Measurements from ENCODE around the gene TECPR2.
A peak's percentile ranks its signal among the peaks of the same experiment; 100 is the strongest.
"Not testable (repeated sequence)": the region's sequence is repeated elsewhere in the genome, so short reads cannot be mapped to it uniquely, and the experiment has no call there.

Gene TECPR2, protein sequence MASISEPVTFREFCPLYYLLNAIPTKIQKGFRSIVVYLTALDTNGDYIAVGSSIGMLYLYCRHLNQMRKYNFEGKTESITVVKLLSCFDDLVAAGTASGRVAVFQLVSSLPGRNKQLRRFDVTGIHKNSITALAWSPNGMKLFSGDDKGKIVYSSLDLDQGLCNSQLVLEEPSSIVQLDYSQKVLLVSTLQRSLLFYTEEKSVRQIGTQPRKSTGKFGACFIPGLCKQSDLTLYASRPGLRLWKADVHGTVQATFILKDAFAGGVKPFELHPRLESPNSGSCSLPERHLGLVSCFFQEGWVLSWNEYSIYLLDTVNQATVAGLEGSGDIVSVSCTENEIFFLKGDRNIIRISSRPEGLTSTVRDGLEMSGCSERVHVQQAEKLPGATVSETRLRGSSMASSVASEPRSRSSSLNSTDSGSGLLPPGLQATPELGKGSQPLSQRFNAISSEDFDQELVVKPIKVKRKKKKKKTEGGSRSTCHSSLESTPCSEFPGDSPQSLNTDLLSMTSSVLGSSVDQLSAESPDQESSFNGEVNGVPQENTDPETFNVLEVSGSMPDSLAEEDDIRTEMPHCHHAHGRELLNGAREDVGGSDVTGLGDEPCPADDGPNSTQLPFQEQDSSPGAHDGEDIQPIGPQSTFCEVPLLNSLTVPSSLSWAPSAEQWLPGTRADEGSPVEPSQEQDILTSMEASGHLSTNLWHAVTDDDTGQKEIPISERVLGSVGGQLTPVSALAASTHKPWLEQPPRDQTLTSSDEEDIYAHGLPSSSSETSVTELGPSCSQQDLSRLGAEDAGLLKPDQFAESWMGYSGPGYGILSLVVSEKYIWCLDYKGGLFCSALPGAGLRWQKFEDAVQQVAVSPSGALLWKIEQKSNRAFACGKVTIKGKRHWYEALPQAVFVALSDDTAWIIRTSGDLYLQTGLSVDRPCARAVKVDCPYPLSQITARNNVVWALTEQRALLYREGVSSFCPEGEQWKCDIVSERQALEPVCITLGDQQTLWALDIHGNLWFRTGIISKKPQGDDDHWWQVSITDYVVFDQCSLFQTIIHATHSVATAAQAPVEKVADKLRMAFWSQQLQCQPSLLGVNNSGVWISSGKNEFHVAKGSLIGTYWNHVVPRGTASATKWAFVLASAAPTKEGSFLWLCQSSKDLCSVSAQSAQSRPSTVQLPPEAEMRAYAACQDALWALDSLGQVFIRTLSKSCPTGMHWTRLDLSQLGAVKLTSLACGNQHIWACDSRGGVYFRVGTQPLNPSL (N-terminal part only)

DNA sequence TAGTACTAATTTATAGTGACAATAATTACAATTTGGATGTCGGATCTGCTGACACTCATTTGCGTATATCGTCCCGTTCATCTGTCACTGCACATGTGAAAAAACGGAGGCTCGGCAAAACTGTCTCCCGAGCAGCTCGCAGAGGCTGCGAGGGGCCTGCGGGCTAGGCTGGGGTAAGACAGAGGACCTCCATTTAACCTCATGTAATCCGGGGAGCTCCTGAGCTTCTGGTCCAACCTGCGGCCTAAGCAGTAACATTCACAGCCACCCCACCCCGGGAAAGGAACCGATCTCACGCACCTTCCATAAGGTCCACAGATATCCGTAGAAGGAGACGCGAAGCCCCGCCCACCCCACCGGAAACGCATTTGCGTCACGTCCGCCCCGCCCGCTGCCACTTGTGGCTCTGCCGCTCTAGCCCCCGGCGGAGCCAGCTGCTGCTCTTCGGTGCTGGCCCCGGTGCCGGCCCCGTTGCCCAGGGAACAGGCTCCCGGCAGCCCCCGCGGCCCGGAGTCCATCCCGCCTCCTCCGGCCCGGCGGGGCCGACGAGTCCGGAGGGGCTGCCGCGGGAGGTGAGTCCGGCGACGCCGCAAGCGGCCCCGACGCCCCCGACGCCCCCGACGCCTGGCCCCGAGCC, at the start of gene TECPR2, which contains the start of gene CINP:
Gene TECPR2 (plus strand): TSS at position 397 of the 637 bp plus-strand sequence. CDS start 13,781 bp downstream, outside the sequence.
Gene CINP (minus strand): TSS at position 346 of the 637 bp plus-strand sequence. CDS start 39 bp downstream, at position 307.
- DNase-seq: peak; percentile 99

DNA sequence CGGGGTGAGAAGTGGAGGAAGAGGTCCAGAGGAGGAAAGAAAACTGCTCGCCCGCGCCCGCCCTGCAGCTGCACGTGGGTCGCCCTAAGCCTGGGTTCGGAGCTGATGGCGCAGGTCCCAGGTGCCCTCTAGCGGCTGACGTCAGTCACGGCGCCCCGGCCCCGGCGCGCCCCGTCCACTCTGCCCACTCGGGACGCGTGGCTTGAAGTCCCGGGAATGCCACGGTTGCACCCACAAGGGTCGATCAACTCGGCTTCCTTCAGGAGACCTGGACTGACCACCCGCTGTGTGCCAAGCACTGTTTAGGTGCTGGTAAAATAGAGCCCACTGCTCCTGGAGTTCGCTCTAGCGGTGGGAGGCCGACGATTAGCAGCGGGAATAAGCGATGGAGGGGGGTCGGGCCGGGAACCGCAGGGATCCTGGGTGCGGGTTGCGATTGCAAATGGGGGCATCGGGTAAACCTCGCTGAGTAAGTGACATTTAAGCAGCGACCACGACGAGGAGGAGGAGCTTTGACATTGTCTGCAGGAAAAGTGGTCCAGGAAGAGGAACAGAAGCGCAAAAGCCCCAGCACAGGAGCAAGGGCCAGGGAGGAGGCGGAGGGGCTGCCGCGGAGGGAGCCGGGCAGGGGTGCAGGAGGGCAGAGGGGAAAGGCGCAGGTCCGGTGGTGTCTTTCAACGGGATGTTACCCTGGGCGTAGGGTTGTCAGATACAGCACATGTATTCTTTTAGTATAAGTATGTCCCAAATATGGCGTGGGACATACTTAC, 48.3 kb upstream of the TECPR2 start:
- DNase-seq: peak; percentile 92

DNA sequence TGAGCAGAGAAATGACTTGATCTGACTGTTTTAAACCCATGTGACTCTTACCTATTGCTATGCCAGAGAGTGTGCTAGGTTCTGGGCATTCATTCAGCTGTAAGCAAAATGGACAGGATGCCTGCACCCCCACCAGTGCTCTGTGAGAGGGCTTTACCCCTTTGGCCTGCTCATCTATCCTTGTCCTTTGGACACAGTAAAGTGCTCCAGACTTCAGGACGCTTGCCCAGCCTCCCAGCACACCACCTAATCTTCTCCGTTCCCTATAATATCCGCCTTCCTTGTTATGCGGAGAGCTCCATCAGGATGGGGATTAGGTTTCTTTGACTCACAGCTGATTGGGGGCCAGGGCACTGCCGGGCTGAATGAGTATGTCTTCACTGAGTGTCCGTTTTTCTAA, 47.6 kb upstream of the TECPR2 start:
- no peak for DNase-seq

DNA sequence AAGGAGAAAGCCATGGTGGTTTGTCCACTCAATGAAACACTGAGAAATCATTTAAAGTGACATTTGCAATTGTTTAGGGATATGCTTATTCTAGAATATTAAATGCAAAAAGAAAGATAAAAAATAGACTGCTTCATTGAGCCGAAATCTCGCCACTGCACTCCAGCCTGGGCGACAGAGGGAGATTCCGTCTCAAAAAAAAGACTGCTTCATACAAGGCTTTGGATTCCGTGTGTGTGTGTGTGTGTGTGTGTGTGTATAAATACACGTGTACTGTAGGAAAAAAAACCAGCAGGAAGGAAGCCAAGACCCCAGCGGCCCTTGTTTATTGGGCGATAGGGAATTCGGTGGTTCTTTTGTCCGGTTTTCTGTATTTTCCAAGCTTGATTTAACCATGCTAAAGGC, 46.4 kb upstream of the TECPR2 start:
- DNase-seq: no peak

DNA sequence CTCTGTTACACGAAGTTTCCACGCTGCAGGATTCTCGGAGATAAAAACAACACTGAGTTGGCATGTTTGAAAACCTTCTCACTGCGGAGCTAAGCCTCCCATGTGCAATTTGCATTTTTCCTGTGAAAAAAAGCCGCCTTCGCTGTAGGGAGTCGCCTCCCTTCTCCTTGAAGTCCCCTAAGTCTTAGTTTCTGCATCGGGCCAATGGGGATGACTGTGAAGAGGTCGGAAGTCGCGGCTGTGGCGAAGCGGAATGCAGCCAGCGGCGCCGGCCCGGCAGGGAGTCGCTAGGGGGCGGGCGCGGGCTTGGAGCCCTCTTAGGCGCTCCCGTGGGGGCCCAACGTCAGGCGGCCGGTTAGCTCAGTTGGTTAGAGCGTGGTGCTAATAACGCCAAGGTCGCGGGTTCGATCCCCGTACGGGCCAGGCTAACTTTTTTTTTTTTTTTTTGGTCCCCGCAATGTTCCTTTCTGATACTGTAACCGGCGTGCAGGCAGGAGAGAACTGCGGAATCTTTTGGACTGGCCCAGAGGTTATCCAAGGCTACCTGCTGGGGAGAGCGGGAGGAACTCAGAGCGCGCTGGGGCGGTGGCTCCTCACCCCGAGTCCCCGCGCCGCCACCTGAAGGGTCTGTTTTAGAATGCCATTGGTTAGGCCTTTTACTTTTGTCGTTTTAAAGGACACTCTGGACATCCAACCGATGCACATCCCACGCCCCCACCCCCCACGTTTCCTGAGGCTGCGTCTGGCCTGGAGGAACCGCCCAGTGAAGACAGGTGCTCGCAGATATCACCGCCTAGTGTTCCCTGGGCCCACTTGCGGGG, 45.8 kb upstream of the TECPR2 start:
- DNase-seq: peak; percentile 100

DNA sequence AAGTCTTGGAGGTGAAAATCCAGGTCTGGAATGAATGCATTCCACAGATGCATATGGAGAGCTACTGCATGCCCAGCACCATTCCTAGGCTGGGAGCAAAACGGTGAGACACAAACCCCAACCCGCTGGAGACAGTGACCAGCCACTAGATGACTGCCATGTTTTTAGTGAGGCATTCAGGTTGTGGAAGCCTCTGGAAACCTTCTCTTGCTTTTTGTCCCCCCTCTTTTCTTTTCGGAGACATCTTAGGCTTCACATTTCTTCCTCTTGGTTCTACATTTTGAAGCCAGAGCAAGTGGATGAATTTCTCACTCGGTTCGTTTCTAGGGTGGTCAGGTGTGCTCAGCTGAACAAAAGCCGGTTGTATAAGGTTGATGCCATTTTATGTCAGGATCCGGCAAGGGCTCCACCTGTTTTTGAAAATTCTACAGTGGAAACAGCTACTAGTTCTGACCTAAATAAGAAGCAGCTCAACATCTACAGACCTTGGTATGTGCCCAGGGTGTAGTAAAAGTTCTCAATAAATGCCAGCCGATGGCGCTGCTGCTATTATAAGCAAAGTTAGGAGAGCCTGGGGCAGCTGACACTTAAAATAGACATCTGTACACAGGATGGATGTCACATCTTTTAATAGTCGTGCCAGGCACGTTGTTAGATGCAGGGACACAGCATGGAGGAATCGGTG, 45.0 kb upstream of the TECPR2 start:
- DNase-seq: no peak

DNA sequence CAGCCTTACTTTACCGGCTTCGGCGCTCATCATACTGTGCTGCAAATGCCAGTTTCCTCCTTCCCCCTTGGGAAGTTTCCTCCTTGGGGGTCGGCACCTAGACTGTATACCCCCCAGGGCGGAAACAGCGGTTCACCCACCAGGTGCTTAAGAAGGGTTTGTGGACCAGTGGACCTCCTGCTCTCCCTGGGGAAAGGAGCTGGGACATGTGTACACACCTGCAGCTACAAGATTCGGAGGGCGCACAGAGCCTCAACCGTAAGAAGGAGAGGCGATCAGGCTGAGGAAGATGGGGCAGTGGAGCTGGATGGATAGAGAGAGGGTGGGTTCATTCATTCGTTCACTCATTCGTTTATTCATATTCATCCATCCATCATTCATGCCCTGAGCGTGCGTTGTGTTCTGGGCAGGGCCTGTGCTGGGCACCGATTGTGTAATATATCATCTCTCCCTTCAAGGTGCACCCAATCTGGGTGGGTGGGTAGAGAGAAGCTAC, 43.9 kb upstream of the TECPR2 start:
- DNase-seq: no peak

DNA sequence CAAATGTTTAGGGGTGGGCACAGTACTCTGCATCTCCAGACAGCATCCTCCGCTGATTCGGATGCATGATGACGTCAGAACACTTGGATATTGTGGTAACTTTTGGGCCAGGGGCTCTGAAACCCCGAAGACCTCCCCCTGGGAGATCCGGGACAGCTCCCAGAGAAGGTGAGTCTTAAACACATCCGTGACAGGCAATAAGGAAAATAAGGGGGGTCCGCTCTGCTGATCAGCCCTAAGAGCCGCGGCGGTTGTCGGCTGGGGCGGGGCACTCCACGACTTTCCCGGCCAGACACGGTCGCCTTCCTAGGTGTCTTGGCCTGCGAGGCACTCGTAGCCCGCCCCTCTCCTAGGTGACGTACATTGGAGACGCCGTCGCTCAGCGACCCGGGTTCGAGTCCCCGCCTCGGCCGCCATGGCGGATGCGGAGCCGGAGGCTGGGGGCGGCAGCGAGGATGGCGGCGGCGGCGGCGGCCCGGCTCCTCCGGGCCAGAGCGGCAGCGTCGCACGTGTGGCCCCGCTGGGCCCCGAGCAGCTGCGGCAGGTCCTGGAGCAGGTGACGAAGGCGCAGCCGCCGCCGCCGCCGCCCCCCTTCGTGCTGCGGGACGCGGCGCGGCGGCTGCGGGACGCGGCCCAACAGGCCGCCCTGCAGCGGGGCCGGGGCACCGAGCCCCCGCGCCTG, 43.2 kb upstream of the TECPR2 start, which contains the start of gene ZNF839:
Gene ZNF839 (plus strand): TSS at position 396 of the 682 bp plus-strand sequence. CDS start 20 bp downstream, at position 416.
- peak; percentile 99 for DNase-seq

DNA sequence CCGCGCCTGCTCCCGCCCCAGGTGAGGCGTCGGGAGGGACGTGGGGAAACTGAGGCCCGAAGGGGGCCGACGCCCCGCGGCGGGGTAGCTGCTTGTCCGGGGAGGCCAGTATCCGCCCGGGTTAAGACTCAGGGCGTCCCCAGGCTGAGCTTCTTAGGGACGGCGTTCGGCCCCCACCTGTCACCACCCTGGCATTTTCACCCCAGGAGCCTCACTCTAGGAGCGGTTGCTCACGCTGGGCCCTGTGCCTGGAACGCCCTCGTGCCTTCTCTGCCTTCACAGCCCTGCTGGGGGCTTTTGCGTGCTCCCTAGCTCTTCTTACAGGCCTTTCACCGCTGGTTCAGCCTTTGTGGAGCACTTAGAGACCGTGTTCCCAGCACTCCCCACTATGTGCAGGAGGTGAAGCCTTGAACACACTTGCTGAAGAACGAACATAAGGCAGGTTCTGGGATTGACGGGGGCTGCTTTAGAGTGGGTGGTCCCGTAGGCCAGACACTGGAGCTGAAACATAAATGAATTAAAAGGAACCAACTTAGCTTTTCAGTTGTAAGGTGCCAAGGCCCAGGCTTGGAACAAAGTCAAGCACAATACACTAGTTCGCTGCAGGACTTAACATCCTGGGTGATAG, 42.6 kb upstream of the TECPR2 start:
- DNase-seq: peak; percentile 83

DNA sequence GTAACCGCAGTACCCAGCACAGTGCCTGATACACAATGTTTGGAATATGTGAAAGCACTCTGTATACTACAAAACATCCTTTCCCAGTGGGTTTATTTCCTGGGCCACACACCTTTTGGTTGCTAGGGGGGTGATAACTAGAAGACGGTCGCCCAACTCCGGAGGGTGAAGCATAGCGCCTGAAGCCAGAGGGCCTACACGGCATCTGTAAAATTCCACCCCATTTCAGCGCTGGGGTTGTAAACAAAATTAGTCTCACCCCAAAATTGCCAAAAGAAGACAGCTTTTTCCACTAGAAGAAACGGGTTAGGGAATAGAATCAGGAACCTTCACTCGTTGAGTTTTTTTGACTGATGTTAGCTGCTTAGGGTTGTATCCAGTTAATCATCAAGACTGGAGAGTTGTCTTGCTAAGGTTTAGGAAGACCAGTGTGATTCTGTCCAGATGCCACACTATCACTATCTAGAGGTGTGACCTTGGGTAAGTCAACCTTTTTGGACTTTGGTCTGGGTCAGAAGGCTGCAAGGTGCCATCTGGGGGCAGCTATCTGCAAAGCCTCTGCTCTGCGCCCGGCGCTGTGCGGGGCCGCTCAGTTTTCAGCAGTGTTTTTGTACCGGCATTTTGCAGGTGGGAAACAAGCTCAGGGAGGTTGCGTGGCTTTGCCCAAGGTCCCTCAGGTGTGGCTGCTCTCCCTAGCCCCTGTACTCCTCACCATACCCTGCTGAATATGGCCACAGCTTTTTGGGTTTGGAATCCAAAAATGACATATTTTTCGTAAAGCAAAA, 41.9 kb upstream of the TECPR2 start:
- no peak for DNase-seq

DNA sequence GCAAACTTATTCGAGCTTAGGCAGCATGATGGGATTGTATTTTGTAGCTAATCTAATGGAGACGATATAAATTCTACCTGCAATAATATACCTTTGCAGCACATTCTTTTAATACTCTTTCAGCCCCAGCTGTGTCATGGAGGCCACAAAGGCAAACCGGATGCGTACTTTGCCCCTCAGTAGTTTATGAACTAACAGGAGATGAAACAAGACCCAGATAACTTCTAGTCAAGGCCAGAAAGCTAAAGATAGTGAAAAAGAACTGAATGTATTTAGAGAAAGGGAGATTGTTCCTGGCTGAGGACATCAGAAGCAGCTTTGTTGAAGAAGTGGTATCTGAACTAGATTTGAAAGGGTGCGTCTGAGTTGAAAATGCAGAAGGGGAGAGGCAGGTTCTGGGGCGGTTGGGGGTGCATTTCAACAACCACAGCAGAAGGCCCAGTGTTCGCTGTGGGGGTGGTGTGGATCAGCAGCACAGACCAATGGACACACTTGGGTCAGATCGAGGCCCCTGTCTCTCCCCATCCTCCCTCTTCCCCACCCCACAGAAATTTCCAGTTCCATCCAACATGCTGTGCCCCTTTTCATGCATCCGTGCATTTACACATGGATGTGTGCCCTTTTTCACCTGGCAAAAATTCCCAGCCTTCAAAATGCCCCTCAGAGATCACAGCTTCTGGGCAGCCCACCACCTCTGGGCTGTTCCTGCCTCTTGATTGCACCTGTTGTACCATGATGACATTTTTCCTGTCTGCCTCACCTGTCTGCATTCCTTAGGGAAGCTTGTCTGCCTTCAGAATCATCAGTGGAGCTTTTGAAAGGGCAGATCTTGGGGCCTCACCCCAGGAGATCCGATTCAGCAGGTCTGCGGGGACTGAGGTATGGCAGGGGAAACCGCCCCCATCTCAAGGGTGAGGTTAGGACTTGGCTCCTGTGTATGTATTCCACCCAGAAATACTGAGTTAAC, 41.0 kb upstream of the TECPR2 start:
- DNase-seq: no peak

DNA sequence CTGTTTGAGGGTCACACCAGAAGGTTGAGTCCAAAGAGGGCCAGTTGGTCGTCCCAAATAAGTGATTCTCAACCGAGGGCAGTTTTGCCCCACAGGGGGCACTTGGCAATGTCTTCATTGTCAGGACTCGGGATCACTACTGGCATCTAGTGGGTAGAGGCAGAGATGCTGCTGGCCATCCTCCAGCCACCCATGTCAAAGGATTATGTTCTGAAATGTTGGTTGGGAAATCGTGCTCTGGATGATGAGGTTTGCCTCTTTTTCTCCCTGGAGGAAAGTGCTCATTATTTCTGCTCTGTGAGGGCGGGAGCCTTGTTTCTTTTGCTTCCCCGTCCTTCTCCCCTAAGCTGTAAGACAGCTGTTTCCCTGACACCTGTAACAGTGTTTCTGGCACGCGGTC, 39.6 kb upstream of the TECPR2 start:
- no peak for DNase-seq

DNA sequence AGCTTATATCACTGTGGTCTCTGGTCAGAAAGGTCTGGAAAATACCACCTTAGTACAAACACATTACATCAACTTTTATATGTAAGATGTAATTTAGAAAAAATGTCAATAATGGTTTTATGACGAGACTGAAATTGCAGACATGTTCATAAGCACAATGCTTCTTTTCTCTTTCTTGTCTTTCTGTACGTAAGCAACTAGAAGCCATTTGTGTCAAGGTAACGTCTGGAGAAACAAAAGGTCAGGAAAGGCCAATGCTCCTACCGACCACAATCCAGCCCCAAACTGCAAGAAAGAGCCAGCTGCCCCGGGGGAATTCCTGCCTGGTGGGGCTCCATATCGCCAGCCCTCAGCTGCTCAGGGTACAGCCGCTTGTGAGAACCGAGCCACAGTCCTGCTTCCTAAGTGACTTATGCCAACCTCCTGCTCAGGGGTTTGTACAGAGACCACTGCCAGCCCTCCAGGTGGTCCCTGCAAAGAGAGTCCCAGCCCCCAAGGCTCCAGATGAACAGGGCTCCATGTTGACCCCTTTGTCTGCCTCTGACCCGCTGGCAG, 36.9 kb upstream of the TECPR2 start:
- DNase-seq: no peak

DNA sequence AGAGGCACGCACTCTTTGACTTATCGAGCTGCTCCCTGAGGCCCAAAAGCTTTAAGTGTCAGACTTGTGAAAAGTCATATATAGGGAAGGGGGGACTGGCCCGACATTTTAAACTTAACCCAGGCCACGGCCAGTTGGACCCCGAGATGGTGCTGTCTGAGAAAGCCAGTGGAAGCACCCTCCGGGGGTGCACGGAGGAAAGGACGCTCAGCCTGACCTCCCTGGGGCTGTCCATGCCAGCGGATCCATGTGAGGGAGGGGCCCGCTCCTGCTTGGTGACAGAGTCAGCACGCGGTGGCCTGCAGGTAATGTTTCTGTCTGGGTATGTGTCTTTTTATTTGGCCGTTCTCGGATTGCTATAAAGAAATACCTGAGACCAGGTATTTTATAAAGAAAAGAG, 36.2 kb upstream of the TECPR2 start:
- DNase-seq: no peak

DNA sequence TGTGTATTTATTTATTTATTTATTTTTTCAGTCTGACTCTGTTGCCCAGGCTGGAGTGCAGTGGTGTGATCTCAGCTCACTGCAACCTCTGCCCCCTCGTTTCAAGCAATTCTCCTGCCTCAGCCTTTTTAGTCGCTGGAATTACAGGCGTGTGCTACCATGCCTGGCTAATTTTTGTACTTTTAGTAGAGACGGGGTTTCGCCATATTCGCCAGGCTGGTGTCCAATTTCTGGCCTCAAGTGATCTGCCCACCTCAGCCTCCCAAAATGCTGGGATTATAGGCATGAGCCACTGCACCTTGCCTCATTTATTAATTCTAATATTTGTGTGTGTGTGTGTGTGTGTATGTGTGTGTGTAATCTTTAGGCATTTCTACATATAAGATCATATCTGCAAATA, 33.4 kb upstream of the TECPR2 start:
- DNase-seq: not testable (repeated sequence)

DNA sequence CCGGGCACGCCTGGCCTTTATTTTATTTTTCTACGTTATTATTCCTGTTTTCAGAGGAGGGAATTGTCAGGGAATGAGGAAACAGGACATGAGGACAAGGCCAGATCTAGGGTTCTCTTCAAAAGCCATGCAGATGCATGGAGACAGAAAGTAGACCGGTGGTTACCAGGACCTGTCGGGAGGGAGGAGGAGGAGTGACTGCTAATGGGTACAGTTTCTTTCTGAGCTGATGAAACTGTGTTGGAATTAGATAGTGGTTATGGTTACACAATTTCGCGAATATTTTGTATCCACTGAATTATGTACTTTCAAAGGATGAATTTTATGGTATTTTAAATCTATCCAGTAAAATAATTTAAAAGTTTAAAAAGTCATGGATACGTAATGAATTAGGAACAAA, 31.9 kb upstream of the TECPR2 start:
- DNase-seq: no peak

Data from activated CD8-positive, alpha-beta memory T cell treated with anti-CD3 and anti-CD28 coated beads for 24 hours (primary cell).